ENCODE measurements around the gene MTOR.

The MTOR gene

DNA sequence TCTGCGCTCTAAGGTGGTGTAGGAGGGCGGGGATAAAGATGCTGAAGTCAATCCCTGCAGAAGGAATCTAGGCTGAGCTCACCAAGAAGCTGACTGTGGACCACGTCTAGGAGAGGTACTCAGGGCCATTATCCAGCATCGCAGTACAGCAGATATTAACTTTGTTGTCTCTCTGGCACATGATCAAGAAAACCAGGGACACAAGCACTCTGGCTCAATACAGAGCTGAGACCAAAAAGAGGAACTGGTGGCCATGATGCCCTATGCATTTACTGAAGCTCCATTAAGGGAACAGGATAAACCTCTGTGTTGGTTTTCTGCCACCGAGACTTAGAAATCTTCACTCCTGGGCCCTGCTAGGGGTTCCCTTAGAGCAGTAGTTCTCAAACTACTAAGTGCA is 111.2 kb downstream of the MTOR start:
- no peak for DNase-seq (ENCODE audit: low read depth in 2 of 2)

DNA sequence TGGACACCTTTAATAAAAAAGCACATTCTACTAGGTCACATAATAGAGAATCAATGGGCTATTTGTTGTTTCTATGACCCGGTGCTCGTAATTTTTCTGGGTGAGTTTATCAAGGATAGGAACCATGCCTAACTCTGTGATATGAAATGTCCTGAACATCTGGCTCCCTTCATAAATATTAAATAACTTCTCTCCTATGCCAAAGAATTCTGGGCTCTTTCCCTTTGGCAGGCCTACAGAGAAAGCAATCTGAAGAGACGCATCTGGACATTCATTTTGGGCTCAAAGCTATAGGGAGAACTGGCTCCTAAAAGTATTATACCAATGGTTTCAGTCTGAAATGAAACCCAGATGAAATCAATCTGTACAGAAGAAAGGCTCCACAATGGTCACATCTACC is 112.0 kb downstream of the MTOR start:
- DNase-seq (ENCODE audit: low read depth in 2 of 2): no peak

DNA sequence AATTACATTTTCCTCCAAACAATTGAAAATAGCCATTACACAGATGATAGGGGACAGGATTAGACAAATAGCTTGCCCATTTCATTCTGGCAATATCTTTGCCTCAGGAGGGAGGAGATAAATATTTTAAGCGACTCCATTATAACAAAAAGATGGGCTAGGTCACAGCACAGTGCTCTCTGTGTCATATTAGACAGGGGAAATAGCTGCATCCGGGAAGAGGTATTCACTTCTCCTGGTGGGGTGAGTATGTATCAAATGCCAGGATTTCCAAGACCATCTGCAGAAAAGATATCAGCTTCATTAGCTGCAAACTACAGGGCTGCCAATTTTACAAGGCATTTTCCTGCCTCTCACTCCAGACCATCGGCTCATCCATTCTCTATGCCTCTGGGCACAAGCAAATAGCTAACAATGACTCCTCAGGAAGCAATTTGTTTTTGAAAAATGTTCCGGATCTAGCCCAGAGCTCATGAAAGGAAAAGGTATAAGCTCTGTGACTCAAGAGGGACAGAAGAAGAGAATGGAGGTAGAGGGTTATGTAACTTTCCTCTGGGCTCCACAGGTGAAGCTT is 115.1 kb downstream of the MTOR start:
- no peak for DNase-seq (ENCODE audit: low read depth in 2 of 2)

DNA sequence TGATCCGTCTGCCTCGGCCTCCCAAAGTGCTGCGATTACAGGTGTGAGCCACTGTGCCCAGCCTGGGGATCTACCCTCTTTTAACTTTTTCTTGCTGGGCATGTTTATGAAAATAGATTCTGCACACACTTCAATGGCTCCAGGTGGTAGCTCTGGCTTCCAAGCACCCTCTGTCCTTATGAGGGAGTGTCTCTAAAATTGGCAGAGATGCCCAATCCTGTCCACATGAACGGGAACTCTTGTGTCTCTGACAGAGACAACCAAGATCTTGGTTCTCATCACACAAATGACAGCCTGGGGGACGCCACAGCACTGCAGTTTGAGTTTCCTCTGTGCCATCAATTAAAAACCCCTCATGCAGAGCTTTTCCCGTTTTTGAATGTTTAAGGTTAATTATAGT is 116.6 kb downstream of the MTOR start:
- DNase-seq (ENCODE audit: low read depth in 2 of 2): no peak

DNA sequence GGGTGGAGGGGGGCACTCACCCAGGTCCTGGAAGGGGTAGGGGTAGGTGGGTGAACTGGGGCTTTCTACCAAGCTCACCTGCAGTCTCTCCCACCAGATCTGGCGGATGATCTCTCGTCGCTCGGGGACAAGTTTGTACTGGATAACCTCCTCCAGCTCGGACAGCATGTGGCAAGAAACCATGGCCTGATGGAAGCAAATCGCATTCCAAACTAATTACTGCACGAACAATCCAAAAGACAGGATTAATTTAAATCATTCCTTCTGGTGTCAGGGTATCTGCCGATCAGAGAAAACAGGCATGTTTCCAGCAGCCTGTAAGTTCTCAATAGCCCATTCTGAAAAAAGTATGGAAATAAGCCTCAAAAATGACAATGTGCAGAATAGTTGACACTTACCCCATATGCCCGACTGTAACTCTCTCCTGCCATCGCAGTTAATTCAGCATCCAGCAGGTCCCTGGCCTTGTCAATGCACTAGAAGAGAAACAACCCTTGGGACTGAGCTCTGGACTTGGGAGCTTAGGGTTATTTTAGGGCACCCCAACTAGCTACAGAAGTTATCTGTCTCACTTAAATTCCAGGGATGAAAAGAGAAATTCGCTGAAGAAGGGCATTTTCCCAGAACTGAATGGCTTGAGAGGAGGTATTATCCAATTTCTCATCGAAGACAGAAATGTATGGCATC is 117.6 kb downstream of the MTOR start:
- DNase-seq (ENCODE audit: low read depth in 2 of 2): no peak

DNA sequence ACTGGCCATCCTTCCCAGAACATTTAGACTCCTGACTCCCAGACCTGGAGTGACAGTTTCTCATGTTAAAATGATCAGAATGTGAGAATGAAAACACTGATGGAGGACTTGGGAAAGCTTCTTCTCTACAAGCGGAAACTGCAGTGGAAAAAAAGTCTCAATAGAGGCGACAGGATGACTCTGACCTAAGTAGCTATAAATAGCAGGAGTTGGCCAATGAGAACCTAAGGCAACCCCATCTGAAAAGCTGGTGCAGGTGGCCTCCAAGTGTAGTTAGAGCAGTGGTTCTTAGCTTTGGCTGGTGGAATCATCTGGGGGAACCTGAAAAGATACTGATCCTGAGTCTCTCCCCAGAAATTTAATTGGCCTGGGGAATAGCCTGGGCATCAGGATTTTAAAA is 118.4 kb downstream of the MTOR start:
- no peak for DNase-seq (ENCODE audit: low read depth in 2 of 2)

DNA sequence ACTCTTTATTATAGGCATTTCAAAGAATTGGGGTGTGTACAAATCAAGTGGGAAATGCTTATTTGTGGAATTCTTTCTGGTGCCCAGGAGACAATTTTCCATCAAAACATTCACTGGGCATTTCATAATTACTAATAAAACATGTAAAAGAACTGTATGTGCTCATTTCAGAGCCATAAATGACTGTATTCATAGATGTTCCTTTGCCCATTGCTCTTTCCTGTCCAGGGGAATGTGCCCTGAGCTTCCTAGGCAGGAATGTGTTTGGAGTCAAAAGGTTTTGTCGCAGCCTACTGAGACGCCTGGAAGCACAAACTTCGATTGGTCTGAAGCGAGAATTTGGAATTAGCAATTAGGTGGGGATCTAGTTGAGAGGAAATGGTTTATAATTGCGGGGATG is 119.0 kb downstream of the MTOR start:
- DNase-seq (ENCODE audit: low read depth in 2 of 2): no peak

DNA sequence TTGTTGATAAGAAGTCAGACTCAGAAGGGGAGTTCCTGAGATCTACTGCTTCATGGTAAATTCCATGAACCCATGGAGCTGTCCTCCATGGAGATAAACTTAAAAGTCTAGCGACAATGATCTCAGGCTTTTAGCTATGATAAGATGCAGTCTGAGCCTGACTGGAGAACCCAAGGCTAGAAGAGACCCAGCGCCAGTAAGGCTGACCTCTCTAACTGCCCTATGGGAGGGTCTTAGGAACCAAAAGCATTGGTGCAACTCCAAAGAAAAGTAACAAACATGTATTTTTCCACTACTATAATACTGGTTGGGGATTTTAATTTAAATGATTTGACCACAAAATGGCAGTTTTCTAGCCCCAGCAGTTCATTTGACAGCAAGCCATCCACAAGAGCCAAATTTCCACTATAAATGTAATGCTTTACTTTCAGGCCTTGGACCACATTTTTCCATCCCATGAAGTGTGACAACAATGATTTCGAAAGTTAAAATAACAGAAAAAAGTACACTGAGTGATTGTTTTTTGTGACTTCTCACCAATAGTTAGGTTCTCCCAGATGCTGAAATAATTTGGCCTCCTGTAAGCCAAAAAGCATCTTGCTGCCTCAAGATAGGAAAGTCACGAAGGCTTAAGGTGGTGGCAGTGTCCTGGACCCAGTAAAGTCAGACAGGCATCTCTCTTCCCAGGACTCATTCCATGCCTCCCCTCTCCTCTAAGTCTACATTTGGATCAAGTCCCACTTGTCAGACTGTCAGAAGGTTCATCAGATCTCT is 119.5 kb downstream of the MTOR start:
- DNase-seq (ENCODE audit: low read depth in 2 of 2): no peak

DNA sequence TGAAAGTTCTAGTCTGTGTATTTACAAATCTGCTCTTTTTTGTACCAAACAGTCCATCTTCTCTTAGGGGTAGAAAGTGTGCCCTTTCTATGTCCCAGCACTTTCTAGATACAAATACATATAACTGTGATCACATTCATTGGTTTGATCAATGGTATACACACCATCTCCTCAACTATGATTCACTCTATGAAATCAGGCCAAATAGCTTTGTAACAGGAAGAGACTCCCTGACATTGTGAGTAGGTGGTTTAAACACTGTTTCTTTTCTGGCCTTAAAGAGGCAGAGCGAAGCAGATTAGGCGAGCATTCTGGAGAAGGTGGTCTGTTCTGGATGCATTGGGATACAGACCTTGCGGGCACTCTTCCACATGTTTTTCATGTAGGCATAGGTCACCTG is 123.4 kb downstream of the MTOR start:
- no peak for DNase-seq (ENCODE audit: low read depth in 2 of 2)

DNA sequence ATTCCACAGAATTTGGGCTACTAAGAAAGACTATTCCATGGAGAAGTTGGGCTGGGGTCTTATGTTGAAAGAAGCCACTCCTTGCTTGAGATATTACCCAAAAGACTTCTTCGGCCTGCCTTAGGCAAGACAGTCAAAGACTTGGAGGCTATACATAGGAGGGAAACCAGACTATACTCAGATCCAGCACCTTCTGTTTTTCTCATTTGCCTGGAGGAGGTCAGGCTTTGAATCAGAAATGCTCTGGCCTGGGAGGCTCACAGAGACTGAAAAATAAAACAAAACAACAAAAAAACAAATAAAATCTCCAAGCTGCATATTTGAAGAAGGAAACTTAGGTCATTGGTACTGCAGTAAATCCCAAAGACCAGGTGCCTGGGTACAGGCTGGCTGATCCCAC is 124.3 kb downstream of the MTOR start:
- no peak for DNase-seq (ENCODE audit: low read depth in 2 of 2)

DNA sequence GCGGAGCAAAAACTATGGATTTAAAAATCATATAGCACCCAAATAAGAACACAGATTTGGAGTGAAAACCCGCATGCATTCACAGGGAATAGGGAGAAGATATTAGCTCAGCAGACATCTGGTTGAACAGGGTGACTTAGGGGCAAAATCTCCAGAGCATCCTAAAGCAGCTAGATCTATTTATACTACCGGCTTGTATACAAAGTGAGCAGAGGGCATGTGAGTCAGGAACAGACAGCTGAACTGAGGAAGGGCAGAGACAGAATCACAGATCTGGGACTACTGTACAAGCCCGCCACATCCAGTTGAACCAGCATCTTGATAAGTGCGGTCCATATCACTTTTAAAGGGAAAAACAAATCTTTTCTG is 127.5 kb downstream of the MTOR start:
- no peak for DNase-seq (ENCODE audit: low read depth in 2 of 2)

DNA sequence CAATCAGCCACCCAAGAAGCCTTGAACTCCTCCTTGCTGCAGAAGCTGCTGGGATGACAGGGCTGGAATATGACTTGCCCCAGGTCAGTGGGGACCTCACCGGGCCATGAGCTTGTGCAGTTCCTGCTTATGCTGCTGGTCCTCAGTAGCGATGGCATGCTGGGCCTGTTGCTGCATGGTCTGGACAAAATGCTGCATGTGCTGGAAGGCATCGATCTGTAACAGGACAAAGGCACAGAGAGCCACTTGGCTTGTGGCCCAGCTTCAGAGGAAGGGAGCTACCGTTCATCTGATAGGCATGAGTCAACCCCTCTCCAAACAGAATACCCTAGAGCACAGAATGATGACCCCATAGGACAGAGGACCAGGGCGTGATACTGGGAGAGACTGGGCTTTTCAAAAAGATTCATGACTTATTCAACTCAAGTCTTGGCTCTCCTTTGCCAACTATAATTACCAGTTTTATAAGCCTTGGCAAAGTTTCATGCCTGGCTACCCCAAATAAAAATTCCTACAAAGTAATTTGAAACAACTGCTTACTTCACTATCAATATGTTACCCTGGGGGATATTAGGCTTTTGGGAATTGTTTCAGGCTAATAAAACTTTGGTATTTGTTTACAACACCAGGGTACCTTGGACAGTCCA is 128.0 kb downstream of the MTOR start:
- DNase-seq (ENCODE audit: low read depth in 2 of 2): no peak

DNA sequence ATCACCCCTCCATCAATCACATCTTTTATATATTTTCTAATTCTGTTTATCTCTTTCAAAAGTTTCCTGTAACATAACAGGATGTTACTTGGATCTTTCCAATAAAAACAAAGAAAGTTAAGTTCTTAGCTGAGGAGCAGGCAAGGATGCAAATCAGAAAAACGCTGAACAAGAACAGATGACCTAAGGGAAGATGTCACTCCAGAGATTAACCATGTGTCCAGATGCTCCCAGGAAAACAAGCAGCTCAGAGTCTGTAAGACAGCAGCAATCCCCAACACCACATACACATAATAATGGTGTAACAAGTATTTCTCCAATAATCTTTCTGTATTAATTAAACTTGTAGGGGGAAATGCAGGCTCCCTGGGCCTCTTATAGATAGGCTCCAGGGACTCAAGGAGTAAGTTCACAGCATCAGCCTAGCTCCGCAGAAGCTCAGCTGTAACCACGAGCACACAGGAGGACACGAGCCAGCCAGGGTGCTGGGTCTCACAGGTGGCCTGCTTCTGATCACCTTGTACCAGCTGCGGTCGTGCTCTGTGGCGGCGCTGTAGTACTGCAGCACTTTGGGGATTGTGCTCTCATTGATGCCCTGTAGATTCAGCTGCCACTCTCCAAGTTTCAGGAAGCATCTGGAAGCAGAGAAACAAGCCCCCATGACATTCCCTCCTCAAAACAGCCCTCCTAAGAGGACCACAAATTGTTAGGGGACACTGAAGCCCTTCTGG is 129.6 kb downstream of the MTOR start:
- no peak for DNase-seq (ENCODE audit: low read depth in 2 of 2)

DNA sequence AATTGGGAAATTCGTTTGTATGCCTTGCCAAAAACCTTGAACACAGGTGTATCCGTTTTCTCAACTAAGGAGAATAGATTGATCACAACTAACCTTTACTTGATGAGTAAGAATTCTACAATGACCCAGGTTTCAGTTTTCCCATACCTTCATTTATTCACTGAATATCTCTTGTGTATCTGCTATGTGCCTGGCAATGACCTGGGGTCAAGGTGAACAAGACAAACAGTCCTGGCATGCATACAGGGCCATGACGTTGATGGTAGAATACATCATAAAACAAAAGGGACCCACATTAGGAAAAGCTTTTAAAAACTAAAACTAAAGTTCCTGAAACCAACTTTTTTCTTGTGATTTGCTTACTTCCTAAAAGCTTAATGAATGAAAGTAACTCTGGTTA is 130.5 kb downstream of the MTOR start:
- DNase-seq (ENCODE audit: low read depth in 2 of 2): no peak

DNA sequence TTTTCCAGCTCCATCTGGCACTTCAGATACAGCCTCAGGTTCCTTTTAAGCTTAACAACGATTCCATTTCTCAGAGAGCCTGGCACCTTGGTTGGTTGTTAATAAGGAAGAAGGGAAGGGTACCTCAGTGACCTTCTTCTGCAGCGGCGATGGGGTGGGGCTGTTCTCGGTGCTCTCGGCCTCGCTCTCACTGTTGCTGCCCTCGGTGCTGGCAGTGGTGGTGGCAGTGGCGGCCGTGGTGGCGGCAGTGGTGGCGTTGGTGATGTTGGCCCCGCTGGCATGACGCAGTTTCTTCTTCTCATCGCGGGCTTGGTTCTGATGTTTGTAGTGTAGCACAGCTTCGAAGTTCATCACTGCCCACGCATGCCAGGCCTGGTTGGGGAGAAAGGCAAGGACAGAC is 131.9 kb downstream of the MTOR start:
- no peak for DNase-seq (ENCODE audit: low read depth in 2 of 2)

DNA sequence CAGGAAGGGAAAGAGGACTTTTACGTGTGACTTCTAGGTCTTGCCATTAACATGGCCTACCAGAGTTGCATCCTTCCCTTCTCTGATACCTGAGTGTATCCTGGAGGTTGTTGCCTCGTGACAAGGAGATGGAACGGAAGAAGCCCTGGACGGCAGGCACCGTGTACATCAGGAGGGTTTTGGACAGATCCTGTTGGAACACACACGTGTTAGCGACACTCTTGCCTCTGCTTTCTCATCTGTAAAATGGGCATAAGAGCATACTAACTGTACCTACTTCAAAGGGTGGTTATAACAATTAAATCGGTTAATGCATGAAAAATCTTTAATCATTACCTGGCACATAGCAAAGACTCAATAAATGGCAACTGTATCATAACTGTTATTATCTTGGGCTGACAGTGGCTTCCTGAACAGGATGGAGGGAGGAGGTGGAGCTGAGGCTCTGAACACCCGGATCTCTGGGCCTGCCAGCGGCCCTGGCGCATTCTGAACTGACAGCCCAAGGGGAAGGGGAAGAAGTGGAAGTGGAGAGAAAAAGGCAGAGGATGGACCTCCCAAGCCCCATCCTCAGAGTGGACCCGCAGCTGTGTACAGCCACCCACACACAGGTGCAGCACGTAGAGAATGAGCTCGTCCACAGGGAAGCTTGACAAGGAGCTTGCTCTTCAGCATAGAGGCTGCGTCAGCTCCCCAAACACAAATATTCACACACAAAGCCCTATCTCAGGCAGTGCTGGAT is 132.5 kb downstream of the MTOR start:
- DNase-seq (ENCODE audit: low read depth in 2 of 2): no peak

DNA sequence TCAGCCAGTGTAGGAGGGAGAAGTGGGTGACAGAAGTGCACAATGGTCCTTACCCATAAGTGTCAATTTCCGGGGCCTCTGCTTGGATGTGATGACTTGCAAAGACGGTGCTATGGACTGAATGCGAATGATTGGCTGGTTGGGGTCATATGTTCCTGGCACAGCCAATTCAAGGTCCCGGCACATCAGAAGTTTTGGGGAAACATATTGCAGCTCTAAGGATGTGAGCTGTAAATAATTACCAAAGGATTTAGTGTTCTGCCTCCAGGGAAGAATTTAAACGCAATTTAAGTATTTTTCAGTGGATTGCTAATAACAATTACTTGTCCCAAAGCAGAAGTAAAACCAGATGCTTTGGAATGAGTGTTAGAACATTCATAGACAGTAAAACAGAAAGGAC is 135.8 kb downstream of the MTOR start:
- DNase-seq (ENCODE audit: low read depth in 2 of 2): no peak

DNA sequence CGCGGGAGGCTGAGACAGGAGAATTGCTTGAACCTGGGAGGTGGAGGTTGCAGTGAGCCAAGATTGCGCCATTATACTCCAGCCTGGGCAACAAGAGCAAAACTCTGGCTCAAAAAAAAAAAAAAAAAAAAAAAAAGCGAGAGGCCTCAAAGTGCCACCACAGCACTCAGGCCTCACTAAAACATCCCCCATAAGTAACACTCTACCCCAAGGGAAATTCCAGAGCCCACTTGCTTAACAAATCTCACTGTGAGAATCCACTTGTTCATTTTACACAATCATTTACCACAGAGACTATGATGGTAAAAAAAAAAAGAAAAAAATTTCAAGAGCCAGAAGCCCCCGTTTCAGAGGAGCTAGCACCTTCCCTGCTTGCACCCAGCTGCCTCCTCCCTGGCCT is 136.4 kb downstream of the MTOR start:
- no peak for DNase-seq (ENCODE audit: low read depth in 2 of 2)

DNA sequence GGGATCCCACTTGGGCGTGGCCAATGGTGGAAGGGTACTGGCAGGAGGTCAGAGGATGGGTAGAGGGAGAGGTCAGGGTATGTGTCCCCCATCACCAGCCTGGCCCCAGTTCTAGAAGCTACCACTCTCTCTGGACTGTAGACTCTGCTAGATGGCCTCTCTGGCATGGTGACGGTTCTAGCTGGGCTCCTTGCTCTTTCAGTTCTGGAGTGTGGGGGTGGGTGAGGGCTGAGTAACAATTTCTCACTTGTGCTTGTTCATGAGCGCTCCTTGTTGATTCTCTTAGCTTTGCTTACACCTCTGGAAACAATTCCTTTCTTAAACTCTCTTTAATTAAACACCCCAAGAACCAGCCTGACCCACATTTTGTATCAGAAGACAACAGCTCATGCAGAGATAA is 137.4 kb downstream of the MTOR start:
- DNase-seq (ENCODE audit: low read depth in 2 of 2): no peak

DNA sequence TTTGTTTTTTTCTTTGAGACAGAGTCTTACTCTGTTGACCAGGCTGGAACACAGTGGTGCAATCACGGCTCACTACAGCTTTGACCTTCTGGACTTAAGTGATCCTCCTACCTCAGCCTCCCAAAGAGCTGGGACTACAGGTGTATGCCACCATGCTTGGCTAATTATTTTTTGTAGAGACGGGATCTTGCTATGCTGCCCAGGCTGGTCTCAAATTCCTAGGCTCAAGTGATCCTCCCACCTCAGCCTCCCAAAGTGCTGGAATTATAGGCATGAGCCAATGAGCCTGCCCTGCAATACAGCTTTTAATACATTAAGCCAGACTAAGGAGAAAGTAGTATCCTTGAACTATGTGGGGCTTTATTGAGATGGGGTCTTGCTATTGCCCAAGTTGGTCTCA is 146.0 kb downstream of the MTOR start:
- no peak for DNase-seq (ENCODE audit: low read depth in 2 of 2)

DNA sequence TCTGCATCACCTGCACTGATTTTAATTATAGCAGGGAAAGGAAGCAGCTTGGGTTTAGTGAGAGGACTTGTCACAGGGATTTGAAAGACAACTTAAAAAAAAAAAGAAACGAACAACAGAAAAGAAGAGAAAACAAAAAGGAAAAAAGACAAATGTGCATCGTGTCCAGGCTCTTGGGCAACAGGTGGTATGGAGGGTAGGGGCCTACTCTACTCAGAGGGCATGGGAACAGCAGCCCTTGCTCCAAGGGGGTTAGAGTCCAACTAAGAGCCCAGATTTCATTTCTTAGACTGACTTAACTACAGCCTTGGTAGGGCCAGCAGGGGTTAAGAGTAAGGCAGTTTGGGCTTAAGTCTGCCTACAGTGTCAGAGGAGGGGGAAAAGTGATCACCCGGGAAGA is 147.4 kb downstream of the MTOR start:
- no peak for DNase-seq (ENCODE audit: low read depth in 2 of 2)

All from stimulated activated CD8-positive, alpha-beta memory T cell treated with anti-CD3 and anti-CD28 coated beads, Interleukin-2, amount 100 ng/mL, for 48 hours (primary cell).